ENCODE data around the gene SYT15. TPM values are rescaled to one million over a fixed set of nuclear protein-coding genes. Genes with fewer than 3 reads are reported as not detected.

Gene SYT15
- total and polyA plus RNA-seq, 2 of the 13 experiments (the other 11 are each of a cell fraction or from before 2014, with no cell fraction given): 0.24 to 0.38 TPM

DNA sequence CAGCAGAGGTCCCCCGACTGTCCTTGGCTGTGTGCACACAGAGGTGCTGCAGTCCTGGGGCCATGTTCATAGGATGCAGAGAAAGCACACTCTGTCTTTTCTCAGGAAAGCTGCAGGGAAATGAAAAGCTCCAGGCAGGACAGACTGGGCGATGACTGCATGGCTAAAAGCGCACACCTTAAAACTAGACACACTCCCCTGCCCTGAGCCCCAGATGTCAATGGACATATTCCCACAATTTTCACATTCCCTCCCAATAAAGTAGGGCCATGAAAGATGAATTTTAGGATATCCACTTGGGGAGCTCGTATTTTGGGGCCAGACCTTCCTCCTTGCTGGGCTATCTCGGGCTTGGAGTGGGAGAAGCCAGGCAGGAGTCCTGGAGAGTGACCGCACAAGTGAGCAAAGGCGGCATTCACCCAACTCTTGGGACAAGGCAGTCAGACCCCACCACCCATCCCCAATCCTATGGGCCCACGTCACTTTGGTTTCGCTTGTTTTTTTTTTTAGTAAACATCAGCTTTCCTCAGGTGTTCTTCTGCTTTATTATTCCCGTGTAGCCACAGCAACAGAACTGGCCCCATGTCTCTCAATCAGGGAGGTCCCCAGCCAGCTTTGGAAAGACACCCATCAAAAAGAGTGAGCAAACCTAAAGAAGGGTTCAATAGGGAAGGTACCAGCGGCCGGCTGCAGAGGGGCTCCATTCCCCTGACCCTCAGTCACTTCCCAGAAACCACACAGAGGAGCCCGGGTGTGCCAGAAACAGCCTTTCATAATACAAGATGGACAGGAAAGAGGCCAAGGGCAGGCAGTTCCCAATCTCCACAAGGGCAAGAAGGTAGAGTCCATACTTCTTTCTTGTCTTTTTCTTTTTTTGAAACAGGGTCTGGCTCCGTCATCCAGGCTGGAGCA, 35.2 kb upstream of the SYT15 start:
- WGBS (ENCODE audit: low lambda C conversion rate): 52% methylated on average over 14 of the region's 14 CpGs
- FAIRE-seq (no peak), ATAC-seq (no peak), DNase-seq (ENCODE audit: low spot score) (no peak)
- peaks cover 15% of the 10 kb centered on the region for H3K4me1 ChIP-seq (ENCODE audit: insufficient read depth, low read length)
- intact Hi-C loops (cut with micrococcal nuclease; ENCODE audit: unreplicated experiment): no loop called here
- H3K9me3 ChIP-seq (ENCODE audit: low read length): no peaks in the 10 kb centered on the region
- no peak overlapping the region for H3K4me2 ChIP-seq (ENCODE audit: low read depth, low read length)
- no peaks in the 10 kb centered on the region for H3K36me3 ChIP-seq (replicated peaks in 1 of 2; ENCODE audit: control insufficient read depth in 1 of 2, insufficient read depth in 2 of 2, low read length in 2 of 2)
- no peak overlapping the region for H2AFZ ChIP-seq (ENCODE audit: low read length)
- CTCF ChIA-PET (ENCODE audit: low intra/inter-chr PET ratio, low total read pairs): no interaction called here
- POLR2A ChIA-PET: no interaction called here
- H3K9ac ChIP-seq (ENCODE audit: insufficient read depth, low read depth, low read length): no peak overlapping the region
- no peaks in the 10 kb centered on the region for H3K79me2 ChIP-seq (ENCODE audit: insufficient read depth, low read length)
- peaks cover 6 to 30% of the 10 kb centered on the region in 2 experiments; a peak in 4 of 5 replicates for H3K27me3 ChIP-seq (ENCODE audit: control insufficient read depth in 1 of 2, insufficient read depth in 2 of 2, low read length in 2 of 2)
- H3K4me3 ChIP-seq (replicated peaks in 1 of 3; ENCODE audit: insufficient read depth in 1 of 3, low read depth in 2 of 3, low read length in 3 of 3): no peak overlapping the region
- in situ Hi-C loops (cut with HindIII; ENCODE audit: extremely low pct_ligation_motif_present, low pct_unique_long_range_greater_than_20kb): no loop called here
- no peaks in the 10 kb centered on the region for H4K20me1 ChIP-seq (ENCODE audit: insufficient read depth, low read length)
- H3K27ac ChIP-seq (ENCODE audit: extremely low read length, insufficient read depth, low read length): no peak overlapping the region
- no TSS peak for BruUV-seq (replicated peaks)
- TF ChIP-seq, protein P1, sequence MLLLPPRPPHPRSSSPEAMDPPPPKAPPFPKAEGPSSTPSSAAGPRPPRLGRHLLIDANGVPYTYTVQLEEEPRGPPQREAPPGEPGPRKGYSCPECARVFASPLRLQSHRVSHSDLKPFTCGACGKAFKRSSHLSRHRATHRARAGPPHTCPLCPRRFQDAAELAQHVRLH (CRISPR knock-in tag; IDR thresholded peaks at IDR 0.05; ENCODE audit: borderline replicate concordance, low read depth): no peak
- TF ChIP-seq, protein P2, sequence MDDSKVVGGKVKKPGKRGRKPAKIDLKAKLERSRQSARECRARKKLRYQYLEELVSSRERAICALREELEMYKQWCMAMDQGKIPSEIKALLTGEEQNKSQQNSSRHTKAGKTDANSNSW (CRISPR knock-in tag; IDR thresholded peaks at IDR 0.05; ENCODE audit: borderline replicate concordance): no peak
- TF ChIP-seq ZNF207 (IDR thresholded peaks at IDR 0.05; ENCODE audit: borderline replicate concordance): no peak
- TF ChIP-seq NR2F6 (IDR thresholded peaks at IDR 0.05): no peak
- no peak for TF ChIP-seq NR2F6 (CRISPR knock-in tag; IDR thresholded peaks at IDR 0.05)
- TF ChIP-seq, protein P3, sequence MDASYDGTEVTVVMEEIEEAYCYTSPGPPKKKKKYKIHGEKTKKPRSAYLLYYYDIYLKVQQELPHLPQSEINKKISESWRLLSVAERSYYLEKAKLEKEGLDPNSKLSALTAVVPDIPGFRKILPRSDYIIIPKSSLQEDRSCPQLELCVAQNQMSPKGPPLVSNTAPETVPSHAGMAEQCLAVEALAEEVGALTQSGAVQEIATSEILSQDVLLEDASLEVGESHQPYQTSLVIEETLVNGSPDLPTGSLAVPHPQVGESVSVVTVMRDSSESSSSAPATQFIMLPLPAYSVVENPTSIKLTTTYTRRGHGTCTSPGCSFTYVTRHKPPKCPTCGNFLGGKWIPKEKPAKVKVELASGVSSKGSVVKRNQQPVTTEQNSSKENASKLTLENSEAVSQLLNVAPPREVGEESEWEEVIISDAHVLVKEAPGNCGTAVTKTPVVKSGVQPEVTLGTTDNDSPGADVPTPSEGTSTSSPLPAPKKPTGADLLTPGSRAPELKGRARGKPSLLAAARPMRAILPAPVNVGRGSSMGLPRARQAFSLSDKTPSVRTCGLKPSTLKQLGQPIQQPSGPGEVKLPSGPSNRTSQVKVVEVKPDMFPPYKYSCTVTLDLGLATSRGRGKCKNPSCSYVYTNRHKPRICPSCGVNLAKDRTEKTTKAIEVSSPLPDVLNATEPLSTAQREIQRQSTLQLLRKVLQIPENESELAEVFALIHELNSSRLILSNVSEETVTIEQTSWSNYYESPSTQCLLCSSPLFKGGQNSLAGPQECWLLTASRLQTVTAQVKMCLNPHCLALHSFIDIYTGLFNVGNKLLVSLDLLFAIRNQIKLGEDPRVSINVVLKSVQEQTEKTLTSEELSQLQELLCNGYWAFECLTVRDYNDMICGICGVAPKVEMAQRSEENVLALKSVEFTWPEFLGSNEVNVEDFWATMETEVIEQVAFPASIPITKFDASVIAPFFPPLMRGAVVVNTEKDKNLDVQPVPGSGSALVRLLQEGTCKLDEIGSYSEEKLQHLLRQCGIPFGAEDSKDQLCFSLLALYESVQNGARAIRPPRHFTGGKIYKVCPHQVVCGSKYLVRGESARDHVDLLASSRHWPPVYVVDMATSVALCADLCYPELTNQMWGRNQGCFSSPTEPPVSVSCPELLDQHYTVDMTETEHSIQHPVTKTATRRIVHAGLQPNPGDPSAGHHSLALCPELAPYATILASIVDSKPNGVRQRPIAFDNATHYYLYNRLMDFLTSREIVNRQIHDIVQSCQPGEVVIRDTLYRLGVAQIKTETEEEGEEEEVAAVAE (CRISPR knock-in tag; IDR thresholded peaks at IDR 0.05; ENCODE audit: borderline replicate concordance): no peak
- no peak for TF ChIP-seq ZSCAN31 (CRISPR knock-in tag; IDR thresholded peaks at IDR 0.05; ENCODE audit: low read depth)
- TF ChIP-seq ZNF577 (CRISPR knock-in tag; IDR thresholded peaks at IDR 0.05; ENCODE audit: borderline replicate concordance, low read depth): no peak
- TF ChIP-seq ZNF737 (CRISPR knock-in tag; IDR thresholded peaks at IDR 0.05; ENCODE audit: borderline replicate concordance): no peak
- TF ChIP-seq NR2C2 (CRISPR knock-in tag; IDR thresholded peaks at IDR 0.05; ENCODE audit: borderline replicate concordance): no peak
- TF ChIP-seq, protein P4, sequence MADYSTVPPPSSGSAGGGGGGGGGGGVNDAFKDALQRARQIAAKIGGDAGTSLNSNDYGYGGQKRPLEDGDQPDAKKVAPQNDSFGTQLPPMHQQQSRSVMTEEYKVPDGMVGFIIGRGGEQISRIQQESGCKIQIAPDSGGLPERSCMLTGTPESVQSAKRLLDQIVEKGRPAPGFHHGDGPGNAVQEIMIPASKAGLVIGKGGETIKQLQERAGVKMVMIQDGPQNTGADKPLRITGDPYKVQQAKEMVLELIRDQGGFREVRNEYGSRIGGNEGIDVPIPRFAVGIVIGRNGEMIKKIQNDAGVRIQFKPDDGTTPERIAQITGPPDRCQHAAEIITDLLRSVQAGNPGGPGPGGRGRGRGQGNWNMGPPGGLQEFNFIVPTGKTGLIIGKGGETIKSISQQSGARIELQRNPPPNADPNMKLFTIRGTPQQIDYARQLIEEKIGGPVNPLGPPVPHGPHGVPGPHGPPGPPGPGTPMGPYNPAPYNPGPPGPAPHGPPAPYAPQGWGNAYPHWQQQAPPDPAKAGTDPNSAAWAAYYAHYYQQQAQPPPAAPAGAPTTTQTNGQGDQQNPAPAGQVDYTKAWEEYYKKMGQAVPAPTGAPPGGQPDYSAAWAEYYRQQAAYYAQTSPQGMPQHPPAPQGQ (CRISPR knock-in tag; IDR thresholded peaks at IDR 0.05; ENCODE audit: borderline replicate concordance): no peak
- no peak for TF ChIP-seq ZSCAN29 (CRISPR knock-in tag; conservative IDR thresholded peaks at IDR 0.05)
- TF ChIP-seq ZNF605 (CRISPR knock-in tag; IDR thresholded peaks at IDR 0.05): no peak
- TF ChIP-seq, protein P5, sequence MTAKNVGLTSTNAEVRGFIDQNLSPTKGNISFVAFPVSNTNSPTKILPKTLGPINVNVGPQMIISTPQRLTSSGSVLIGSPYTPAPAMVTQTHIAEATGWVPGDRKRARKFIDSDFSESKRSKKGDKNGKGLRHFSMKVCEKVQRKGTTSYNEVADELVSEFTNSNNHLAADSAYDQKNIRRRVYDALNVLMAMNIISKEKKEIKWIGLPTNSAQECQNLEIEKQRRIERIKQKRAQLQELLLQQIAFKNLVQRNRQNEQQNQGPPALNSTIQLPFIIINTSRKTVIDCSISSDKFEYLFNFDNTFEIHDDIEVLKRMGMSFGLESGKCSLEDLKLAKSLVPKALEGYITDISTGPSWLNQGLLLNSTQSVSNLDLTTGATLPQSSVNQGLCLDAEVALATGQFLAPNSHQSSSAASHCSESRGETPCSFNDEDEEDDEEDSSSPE (CRISPR knock-in tag; IDR thresholded peaks at IDR 0.05): no peak
